Loucy (cell line): ENCODE measurements around the gene MAML3.

ENCODE experiments used
- H2AFZ ChIP-seq: fragments of 200-600 bp; sonication (generic); 2 replicates; pipeline ENCODE4 v1.6.0; 2016; ENCODE audit warnings: antibody characterized with exemption, mild to moderate bottlenecking, low read length, moderate library complexity
- H3F3A ChIP-seq: fragments of 200-600 bp; 2 replicates; pipeline ENCODE4 v1.6.0; 2016; ENCODE audit warnings: antibody characterized with exemption, low read depth, mild to moderate bottlenecking
- H3K27me3 ChIP-seq: fragments of 200-600 bp; sonication (generic); 2 replicates; pipeline ENCODE4 v1.6.1; 2014; ENCODE audit warnings: low read length, mild to moderate bottlenecking; ENCODE audit not compliant: insufficient read depth, poor library complexity, severe bottlenecking
- H3K36me3 ChIP-seq: fragments of 200-600 bp; sonication (generic); 2 replicates; pipeline ENCODE4 v1.6.1; 2016; ENCODE audit warnings: low read length; ENCODE audit not compliant: insufficient read depth
- H3K4me1 ChIP-seq: fragments of 200-600 bp; sonication (generic); 2 replicates; pipeline ENCODE4 v1.5.1; 2014; ENCODE audit warnings: low read length, mild to moderate bottlenecking; ENCODE audit not compliant: insufficient read depth, poor library complexity, severe bottlenecking
- H3K4me2 ChIP-seq: fragments of 200-600 bp; sonication (generic); 2 replicates; pipeline ENCODE4 v1.6.0; 2014; ENCODE audit warnings: antibody characterized with exemption, low read length, low read depth, mild to moderate bottlenecking; ENCODE audit not compliant: poor library complexity, severe bottlenecking
- H3K4me3 ChIP-seq: fragments of 200-600 bp; sonication (generic); 2 replicates; pipeline ENCODE4 v1.5.1; 2014; ENCODE audit warnings: low read length, mild to moderate bottlenecking, mixed read lengths; ENCODE audit not compliant: poor library complexity, severe bottlenecking
- H3K79me2 ChIP-seq: fragments of 200-600 bp; sonication (generic); 2 replicates; pipeline ENCODE4 v1.6.1; 2014; ENCODE audit warnings: low read length; ENCODE audit not compliant: insufficient read depth
- H3K9ac ChIP-seq: fragments of 200-600 bp; sonication (generic); 2 replicates; pipeline ENCODE4 v1.6.0; 2014; ENCODE audit warnings: mild to moderate bottlenecking, low read depth, low read length, moderate library complexity; ENCODE audit not compliant: poor library complexity, severe bottlenecking
- H3K9me2 ChIP-seq: fragments of 200-600 bp; sonication (generic); replicated peaks from 2 replicates; pipeline ENCODE4 v1.6.1; 2016; ENCODE audit warnings: low read depth, low read length, mixed read lengths
- H3K9me3 ChIP-seq: fragments of 200-600 bp; sonication (generic); 2 replicates; pipeline ENCODE4 v1.6.1; 2014; ENCODE audit warnings: mild to moderate bottlenecking, antibody characterized with exemption, low read length, low read depth; ENCODE audit not compliant: insufficient read depth
- H4K20me1 ChIP-seq: fragments of 200-600 bp; sonication (generic); 2 replicates; pipeline ENCODE4 v1.6.0; 2014; ENCODE audit warnings: antibody characterized with exemption, low read length, mild to moderate bottlenecking; ENCODE audit not compliant: insufficient read depth, poor library complexity, severe bottlenecking
- CTCF ChIP-seq: fragments of 200-600 bp; sonication (generic); conservative IDR thresholded peaks from 2 replicates; pipeline ENCODE4 v1.5.1; 2014; ENCODE audit warnings: mild to moderate bottlenecking, antibody characterized with exemption, low read length
- EZH2phosphoT487 ChIP-seq: fragments of 200-600 bp; IDR thresholded peaks from 2 replicates; pipeline ENCODE4 v1.6.1; 2018; ENCODE audit warnings: antibody characterized with exemption, mild to moderate bottlenecking, moderate library complexity, borderline replicate concordance

MAML3 gene

GRCh38 chr4:139853309-139853708 is 300.7 kb downstream of the MAML3 start:
- Histone ChIP-seq H3K9me2 (no peaks in the 10 kb centered on the region), H3F3A (peaks cover 5% of the 10 kb centered on the region; the same call in 1 of the 2 replicates), H3K9me3 (no peaks in the 10 kb centered on the region), H3K36me3 (no peaks in the 10 kb centered on the region), H3K4me1 (peaks cover 86% of the 10 kb centered on the region), H2AFZ (no peak overlapping the region), H3K79me2 (0 out of 2 replicates have a peak, but pooled peaks cover under 1% of the 10 kb centered on the region), H4K20me1 (no peaks in the 10 kb centered on the region), H3K4me3 (no peak overlapping the region), H3K4me2 (no peak overlapping the region), H3K27me3 (no peaks in the 10 kb centered on the region), H3K9ac (no peak overlapping the region)
- TF ChIP-seq CTCF, result no peak
- no peak for TF ChIP-seq EZH2phosphoT487

DNA sequence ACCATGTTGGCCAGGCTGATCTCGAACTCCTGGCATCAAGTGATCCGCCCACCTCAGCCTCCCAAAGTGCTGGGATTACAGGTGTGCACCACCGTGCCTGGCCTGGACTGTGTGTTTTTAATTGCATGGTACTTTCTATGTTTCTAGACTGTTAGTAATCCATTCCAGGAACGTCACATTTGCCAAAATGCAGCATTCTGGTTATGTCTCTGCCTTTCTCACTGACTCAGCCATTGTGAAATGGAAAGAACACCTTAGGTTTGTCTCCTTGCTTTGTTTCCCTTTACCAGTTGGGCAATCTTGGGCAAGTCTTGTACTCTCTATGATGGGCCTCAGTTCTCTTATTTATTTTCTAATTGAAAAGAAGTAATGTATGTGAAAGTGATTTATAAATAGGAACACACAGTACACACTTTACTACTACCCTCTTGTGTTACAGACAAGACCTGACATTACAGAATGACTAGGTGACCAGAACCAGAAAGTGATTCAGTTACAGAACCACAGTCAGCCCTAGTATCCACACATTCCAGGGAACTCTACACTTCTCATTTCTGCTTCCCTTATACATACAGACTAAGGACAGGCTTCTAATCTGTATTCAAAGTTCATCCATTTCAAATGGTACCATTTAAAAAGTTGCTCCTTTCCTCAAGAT is 301.2 kb downstream of the MAML3 start:
- Histone ChIP-seq H4K20me1 (no peaks in the 10 kb centered on the region), H3K4me3 (no peak overlapping the region), H3K9me2 (no peaks in the 10 kb centered on the region), H3F3A (peaks cover 5% of the 10 kb centered on the region; the same call in 1 of the 2 replicates), H3K9me3 (no peaks in the 10 kb centered on the region), H2AFZ (no peak overlapping the region), H3K9ac (no peak overlapping the region), H3K79me2 (no peaks in the 10 kb centered on the region), H3K4me2 (no peak overlapping the region), H3K4me1 (peaks cover 83% of the 10 kb centered on the region), H3K27me3 (no peaks in the 10 kb centered on the region), H3K36me3 (no peaks in the 10 kb centered on the region)
- TF ChIP-seq CTCF (no peak), EZH2phosphoT487 (no peak)

GRCh38 chr4:139851639-139852038 is 302.3 kb downstream of the MAML3 start:
- Histone ChIP-seq H3K9ac (no peak overlapping the region), H2AFZ (no peak overlapping the region), H4K20me1 (no peaks in the 10 kb centered on the region), H3K4me1 (peaks cover 75% of the 10 kb centered on the region), H3K4me3 (no peak overlapping the region), H3K36me3 (no peaks in the 10 kb centered on the region), H3K27me3 (no peaks in the 10 kb centered on the region), H3F3A (no peaks in the 10 kb centered on the region), H3K9me2 (no peaks in the 10 kb centered on the region), H3K9me3 (no peaks in the 10 kb centered on the region), H3K4me2 (no peak overlapping the region), H3K79me2 (no peaks in the 10 kb centered on the region)
- TF ChIP-seq CTCF (no peak), EZH2phosphoT487 (no peak)
